Nephron (organoid): ENCODE measurements around the gene MGAM2.

Source experiments
- H3K27ac Mint-ChIP-seq, 3 experiments: 2 replicates each; pipeline ENCODE4 v1.8.0; 2020; ENCODE audit warnings: mixed read lengths in 3 of 3, mild to moderate bottlenecking in 2 of 3, moderate library complexity in 1 of 3
- H3K27me3 Mint-ChIP-seq: 2 replicates; pipeline ENCODE4 v1.8.0; 2021; ENCODE audit warnings: low read depth, mild to moderate bottlenecking, moderate library complexity, mixed read lengths
- H3K36me3 Mint-ChIP-seq: 2 replicates; pipeline ENCODE4 v1.8.0; 2020; ENCODE audit warnings: low read depth, mixed read lengths
- H3K4me1 Mint-ChIP-seq: 2 replicates; pipeline ENCODE4 v1.8.0; 2020; ENCODE audit warnings: mixed read lengths
- H3K4me3 Mint-ChIP-seq, 3 experiments: 2 replicates each; pipeline ENCODE4 v1.8.0; 2020; ENCODE audit warnings: mild to moderate bottlenecking in 3 of 3, mixed read lengths in 3 of 3, moderate library complexity in 2 of 3
- H3K9me3 Mint-ChIP-seq: 2 replicates; pipeline ENCODE4 v1.8.0; 2020; ENCODE audit warnings: mixed read lengths
- TF ChIP-seq, protein P1 (sequence below), 3 experiments: fragments of 200-600 bp; sonication (generic); IDR thresholded peaks; one replicate each; pipeline ENCODE4 v1.5.0; 2021; ENCODE audit warnings: antibody characterized with exemption in 3 of 3; ENCODE audit not compliant: unreplicated experiment in 3 of 3

The MGAM2 gene

DNA sequence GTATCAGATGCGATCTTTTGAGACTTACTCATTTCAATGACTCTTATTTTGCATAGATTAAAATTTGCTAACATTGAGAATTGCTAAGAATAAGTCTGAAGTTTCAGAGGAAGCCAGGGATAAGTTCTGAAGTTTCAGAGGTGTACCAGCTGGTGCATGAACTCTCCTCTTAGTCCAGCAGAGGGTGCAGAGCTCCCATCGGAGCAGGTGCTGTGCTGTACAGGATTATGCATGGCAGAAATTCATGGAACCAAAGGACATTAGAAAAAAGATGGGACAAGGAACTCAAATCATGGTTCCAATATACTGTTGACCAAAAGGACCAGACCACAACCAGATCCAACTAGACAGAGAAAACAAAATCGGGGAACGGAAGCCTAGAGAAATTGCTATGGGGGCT, 41.9 kb downstream of the MGAM2 start:
- H3K36me3 Mint-ChIP-seq: no peaks in the 10 kb centered on the region
- H3K4me1 Mint-ChIP-seq: no peaks in the 10 kb centered on the region
- TF ChIP-seq, protein P1, sequence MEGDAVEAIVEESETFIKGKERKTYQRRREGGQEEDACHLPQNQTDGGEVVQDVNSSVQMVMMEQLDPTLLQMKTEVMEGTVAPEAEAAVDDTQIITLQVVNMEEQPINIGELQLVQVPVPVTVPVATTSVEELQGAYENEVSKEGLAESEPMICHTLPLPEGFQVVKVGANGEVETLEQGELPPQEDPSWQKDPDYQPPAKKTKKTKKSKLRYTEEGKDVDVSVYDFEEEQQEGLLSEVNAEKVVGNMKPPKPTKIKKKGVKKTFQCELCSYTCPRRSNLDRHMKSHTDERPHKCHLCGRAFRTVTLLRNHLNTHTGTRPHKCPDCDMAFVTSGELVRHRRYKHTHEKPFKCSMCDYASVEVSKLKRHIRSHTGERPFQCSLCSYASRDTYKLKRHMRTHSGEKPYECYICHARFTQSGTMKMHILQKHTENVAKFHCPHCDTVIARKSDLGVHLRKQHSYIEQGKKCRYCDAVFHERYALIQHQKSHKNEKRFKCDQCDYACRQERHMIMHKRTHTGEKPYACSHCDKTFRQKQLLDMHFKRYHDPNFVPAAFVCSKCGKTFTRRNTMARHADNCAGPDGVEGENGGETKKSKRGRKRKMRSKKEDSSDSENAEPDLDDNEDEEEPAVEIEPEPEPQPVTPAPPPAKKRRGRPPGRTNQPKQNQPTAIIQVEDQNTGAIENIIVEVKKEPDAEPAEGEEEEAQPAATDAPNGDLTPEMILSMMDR (IDR thresholded peaks at IDR 0.05; ENCODE audit: unreplicated experiment in 3 of 3): no peak
- no peak overlapping the region for H3K27ac Mint-ChIP-seq
- no peak overlapping the region for H3K4me3 Mint-ChIP-seq
- H3K9me3 Mint-ChIP-seq: no peaks in the 10 kb centered on the region
- no peaks in the 10 kb centered on the region for H3K27me3 Mint-ChIP-seq

DNA sequence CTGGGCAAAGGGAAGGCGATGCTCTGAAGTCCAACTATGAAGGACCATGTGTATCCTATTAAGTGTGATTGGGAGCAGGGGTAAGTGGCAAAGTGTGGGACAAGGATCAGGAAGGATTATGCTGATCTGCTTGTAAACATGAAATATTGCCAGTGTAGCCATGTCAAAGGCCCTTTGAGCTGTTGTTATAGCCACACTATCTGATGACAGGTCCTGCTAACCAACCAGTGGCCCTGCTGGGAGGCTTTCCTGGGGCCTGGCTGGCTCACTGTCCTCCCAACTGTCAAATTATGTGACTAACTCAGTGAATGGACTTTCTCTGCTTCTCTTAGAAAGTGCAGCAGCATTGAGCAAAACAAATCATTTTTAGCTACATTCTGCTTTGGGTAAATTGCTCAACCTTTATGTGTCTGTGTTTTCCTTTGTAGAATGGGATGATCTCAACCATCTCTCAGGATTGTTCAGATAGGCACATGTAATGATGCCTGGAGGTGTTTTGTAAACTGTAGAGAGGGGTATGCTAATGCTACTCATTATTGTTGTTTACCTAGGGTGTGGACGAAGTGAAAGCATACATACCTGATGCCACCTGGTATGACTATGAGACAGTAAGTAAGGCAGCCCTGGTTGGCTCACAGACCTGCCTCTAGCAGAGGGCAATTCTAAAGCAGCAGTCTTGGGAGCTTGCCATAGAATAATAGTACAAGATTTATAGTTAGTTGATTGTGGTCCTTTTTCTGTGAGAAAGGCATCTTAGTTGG, 47.4 kb downstream of the MGAM2 start:
- Mint-ChIP-seq H3K4me3 (no peak overlapping the region), H3K4me1 (no peaks in the 10 kb centered on the region), H3K27me3 (no peaks in the 10 kb centered on the region), H3K27ac (no peak overlapping the region), H3K9me3 (no peaks in the 10 kb centered on the region), H3K36me3 (no peaks in the 10 kb centered on the region)
- TF ChIP-seq, protein P1 (IDR thresholded peaks at IDR 0.05; ENCODE audit: unreplicated experiment in 3 of 3): no peak

DNA sequence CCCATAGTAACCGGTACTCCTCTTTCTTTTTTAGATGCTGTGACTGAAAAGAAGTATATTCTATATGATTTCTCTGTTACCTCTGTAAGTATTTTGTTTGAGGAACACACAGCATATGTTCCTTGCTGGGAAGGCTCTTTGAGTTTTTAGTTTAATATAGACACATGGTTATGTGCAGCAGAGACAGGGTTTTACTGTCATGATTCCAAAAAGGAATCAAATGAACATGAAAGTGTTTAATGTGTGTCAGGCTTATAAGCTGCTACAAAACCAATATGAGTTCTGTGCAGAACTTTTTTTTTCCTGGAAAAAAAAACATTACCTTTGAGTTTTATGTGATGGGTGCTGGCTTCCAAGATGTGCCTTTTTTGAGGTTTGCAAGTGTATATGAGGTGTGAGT, 50.4 kb downstream of the MGAM2 start:
- H3K4me3 Mint-ChIP-seq: no peak overlapping the region
- no peaks in the 10 kb centered on the region for H3K9me3 Mint-ChIP-seq
- no peak overlapping the region for H3K27ac Mint-ChIP-seq
- TF ChIP-seq, protein P1 (IDR thresholded peaks at IDR 0.05; ENCODE audit: unreplicated experiment in 3 of 3): no peak
- H3K27me3 Mint-ChIP-seq: no peaks in the 10 kb centered on the region
- H3K4me1 Mint-ChIP-seq: no peaks in the 10 kb centered on the region
- no peaks in the 10 kb centered on the region for H3K36me3 Mint-ChIP-seq

DNA sequence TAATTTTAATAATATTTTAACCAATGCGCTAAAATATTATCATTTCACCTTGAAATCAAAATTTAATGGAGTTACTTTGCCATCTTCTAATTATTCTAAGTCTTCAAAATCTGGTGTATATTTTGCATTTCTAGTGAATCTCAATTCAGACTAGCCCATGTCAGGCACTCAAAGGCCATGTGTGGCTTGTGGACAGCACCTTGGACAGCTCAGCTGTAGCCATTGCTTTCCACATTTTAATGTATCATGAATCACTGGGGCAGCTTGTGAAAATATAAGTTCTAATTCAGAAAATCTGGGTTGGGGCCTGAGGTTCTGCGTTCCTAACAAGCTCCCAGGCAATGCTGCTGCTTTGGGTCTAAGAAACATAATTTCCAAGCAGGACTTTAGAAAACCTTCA, 57.2 kb downstream of the MGAM2 start:
- Mint-ChIP-seq H3K4me3 (no peak overlapping the region), H3K9me3 (no peaks in the 10 kb centered on the region), H3K27ac (no peak overlapping the region), H3K27me3 (no peaks in the 10 kb centered on the region), H3K36me3 (no peaks in the 10 kb centered on the region), H3K4me1 (no peaks in the 10 kb centered on the region)
- TF ChIP-seq, protein P1 (IDR thresholded peaks at IDR 0.05; ENCODE audit: unreplicated experiment in 3 of 3): no peak

DNA sequence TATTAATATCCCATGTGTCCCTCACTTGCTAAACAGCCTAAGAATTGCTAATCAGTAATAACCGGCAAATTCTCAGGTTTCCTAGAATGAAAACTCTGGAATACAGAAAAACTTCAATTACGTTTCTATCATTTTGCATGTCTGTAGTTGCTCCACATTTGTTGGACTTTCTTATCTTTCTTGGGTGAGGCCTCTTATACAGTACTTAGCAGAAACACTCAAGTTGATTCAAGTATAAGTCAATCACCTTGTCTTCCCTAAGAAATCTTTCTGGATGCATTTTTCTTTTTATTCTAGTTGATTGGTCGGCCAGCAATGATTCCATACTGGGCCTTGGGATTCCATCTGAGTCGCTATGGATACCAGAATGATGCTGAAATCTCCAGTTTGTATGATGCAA, 61.4 kb downstream of the MGAM2 start:
- TF ChIP-seq, protein P1 (IDR thresholded peaks at IDR 0.05; ENCODE audit: unreplicated experiment in 3 of 3): no peak
- no peak overlapping the region for H3K27ac Mint-ChIP-seq

DNA sequence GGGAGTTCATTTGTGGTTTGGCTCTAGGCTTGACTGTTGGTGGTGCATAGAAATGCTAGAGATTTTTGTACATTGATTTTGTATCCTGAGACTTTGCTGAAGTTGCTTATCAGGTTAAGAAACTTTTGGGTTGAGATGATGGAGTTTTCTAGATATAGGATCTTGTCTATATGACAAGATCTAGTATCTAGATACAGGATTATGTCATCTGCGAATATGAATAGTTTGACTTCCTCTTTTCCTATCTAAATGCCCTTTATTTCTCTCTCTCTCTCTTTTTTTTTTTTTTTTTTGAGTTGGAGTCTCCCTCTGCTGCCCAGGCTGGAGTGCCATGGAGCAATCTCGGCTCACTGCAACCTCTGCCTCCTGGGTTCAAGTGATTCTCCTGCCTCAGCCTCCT, 62.9 kb downstream of the MGAM2 start:
- Mint-ChIP-seq H3K36me3 (no peaks in the 10 kb centered on the region), H3K4me1 (no peaks in the 10 kb centered on the region), H3K9me3 (no peaks in the 10 kb centered on the region), H3K4me3 (no peak overlapping the region), H3K27ac (no peak overlapping the region), H3K27me3 (peaks cover 4% of the 10 kb centered on the region)
- TF ChIP-seq, protein P1 (IDR thresholded peaks at IDR 0.05; ENCODE audit: unreplicated experiment in 3 of 3): no peak

More for the DNA sequence above, 61.4 kb downstream of the MGAM2 start:
- H3K27me3 Mint-ChIP-seq: peaks cover 4% of the 10 kb centered on the region
- H3K36me3 Mint-ChIP-seq: no peaks in the 10 kb centered on the region
- H3K9me3 Mint-ChIP-seq: no peaks in the 10 kb centered on the region
- no peak overlapping the region for H3K4me3 Mint-ChIP-seq
- H3K4me1 Mint-ChIP-seq: no peaks in the 10 kb centered on the region
